Astrocyte (in vitro differentiated cells and primary cell): Measurements from ENCODE around the gene FAM83C.

Experiments
- EZH2 ChIP-seq: IDR thresholded peaks from 2 replicates; pipeline ENCODE4 v1.6.1; 2012; ENCODE audit warnings: mild to moderate bottlenecking, low read length, inconsistent platforms; ENCODE audit not compliant: insufficient read depth
- TF ChIP-seq, protein P1 (sequence below): IDR thresholded peaks from 2 replicates; pipeline ENCODE4 v1.5.1; 2011; ENCODE audit warnings: low read depth, mild to moderate bottlenecking, inconsistent platforms, low read length, moderate library complexity; ENCODE audit not compliant: insufficient read depth

DNA sequence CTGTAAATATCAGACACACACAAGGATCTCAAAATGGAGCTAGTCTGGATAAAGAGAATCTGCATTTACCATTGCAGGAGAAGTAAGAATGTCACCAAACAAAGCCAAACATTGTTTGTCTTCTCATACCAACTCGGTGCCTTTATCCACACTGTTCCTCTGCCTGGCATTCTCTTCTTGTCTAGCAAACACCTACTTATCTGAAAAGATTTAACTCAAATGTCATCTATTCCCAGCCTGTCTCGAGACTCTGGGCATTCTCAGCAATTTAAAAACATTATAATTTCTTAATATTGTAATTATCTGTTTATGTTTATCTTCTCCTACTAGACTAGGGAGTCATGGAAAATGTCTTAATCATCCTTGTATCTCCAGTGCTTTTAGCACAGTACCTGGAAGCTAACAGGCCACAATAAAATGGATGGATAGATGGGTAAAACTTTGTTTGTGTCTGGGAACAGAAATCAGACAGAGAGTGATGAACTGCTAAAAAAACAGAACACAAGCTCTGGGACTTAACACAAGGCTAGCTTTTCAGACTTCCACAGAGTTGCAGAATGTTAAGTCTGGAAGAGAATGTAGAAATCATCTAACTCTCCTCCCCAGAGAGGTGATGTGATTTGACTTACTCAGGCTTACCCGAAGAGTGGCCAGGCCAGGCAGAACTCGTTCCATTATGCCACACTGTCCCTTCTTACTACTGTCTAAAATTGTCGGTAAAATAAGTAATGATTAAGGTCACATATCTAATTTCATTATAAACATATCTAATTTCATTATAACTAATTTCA is 42.3 kb upstream of the FAM83C start:
- TF ChIP-seq, protein P1, sequence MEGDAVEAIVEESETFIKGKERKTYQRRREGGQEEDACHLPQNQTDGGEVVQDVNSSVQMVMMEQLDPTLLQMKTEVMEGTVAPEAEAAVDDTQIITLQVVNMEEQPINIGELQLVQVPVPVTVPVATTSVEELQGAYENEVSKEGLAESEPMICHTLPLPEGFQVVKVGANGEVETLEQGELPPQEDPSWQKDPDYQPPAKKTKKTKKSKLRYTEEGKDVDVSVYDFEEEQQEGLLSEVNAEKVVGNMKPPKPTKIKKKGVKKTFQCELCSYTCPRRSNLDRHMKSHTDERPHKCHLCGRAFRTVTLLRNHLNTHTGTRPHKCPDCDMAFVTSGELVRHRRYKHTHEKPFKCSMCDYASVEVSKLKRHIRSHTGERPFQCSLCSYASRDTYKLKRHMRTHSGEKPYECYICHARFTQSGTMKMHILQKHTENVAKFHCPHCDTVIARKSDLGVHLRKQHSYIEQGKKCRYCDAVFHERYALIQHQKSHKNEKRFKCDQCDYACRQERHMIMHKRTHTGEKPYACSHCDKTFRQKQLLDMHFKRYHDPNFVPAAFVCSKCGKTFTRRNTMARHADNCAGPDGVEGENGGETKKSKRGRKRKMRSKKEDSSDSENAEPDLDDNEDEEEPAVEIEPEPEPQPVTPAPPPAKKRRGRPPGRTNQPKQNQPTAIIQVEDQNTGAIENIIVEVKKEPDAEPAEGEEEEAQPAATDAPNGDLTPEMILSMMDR, result no peak
- no peak for TF ChIP-seq EZH2
